SJSA1 (cell line): ENCODE measurements around the gene PTP4A2. TPM values are rescaled to one million over a fixed set of nuclear protein-coding genes. Genes with fewer than 3 reads are reported as not detected.

Experiments used
- DNase-seq, 2 experiments: peaks; one replicate each; pipeline ENCODE4 v3.0.0-alpha.2; 2015 to 2020; ENCODE audit warnings: low spot score in 2 of 2, low read depth in 1 of 2
- H3K27ac ChIP-seq: fragments of 250-450 bp; sonication (Bioruptor Pico); 2 replicates; pipeline ENCODE4 v1.5.1; 2020; ENCODE audit warnings: mild to moderate bottlenecking, moderate library complexity
- H3K27me3 ChIP-seq: fragments of 250-450 bp; sonication (Bioruptor Pico); replicated peaks from 2 replicates; pipeline ENCODE4 v1.5.1; 2020; ENCODE audit warnings: mild to moderate bottlenecking, moderate library complexity
- H3K36me3 ChIP-seq: fragments of 250-450 bp; sonication (Bioruptor Pico); 2 replicates; pipeline ENCODE4 v1.5.1; 2020; ENCODE audit warnings: mild to moderate bottlenecking
- H3K4me1 ChIP-seq: fragments of 250-450 bp; sonication (Bioruptor Pico); replicated peaks from 2 replicates; pipeline ENCODE4 v1.6.1; 2021; ENCODE audit warnings: mild to moderate bottlenecking
- H3K4me3 ChIP-seq: fragments of 250-450 bp; sonication (Bioruptor Pico); 2 replicates; pipeline ENCODE4 v1.5.1; 2020; ENCODE audit warnings: mild to moderate bottlenecking
- H3K9me3 ChIP-seq: fragments of 250-450 bp; sonication (Bioruptor Pico); replicated peaks from 2 replicates; pipeline ENCODE4 v1.5.1; 2020; ENCODE audit warnings: mild to moderate bottlenecking
- total RNA-seq: library from RNA; depleted of rRNA; stranded (reverse); fragments of >200 nt; shearing (Covaris generic); gene quantifications from 2 replicates; pipeline ENCODE4 v1.2.3, GENCODE V29; 2014; rRNA removed

Gene PTP4A2
- total RNA-seq, 1 experiment from 2014 or later: 287 TPM

GRCh38 chr1:31865728-31866449 is 72.3 kb downstream of the PTP4A2 start:
- H3K27me3 ChIP-seq: no peaks in the 10 kb centered on the region
- no peak overlapping the region for H3K4me3 ChIP-seq
- H3K36me3 ChIP-seq: no peaks in the 10 kb centered on the region
- no peaks in the 10 kb centered on the region for H3K4me1 ChIP-seq
- no peak for DNase-seq
- H3K27ac ChIP-seq: no peak overlapping the region
- H3K9me3 ChIP-seq: no peaks in the 10 kb centered on the region

GRCh38 chr1:31862071-31862470 is 76.1 kb downstream of the PTP4A2 start:
- no peaks in the 10 kb centered on the region for H3K4me1 ChIP-seq
- H3K9me3 ChIP-seq: no peaks in the 10 kb centered on the region
- no peaks in the 10 kb centered on the region for H3K27me3 ChIP-seq
- no peak overlapping the region for H3K4me3 ChIP-seq
- no peaks in the 10 kb centered on the region for H3K36me3 ChIP-seq
- DNase-seq: no peak
- H3K27ac ChIP-seq: no peak overlapping the region

- DNase-seq: no peak
- Histone ChIP-seq H3K27me3 (no peaks in the 10 kb centered on the region), H3K4me3 (no peak overlapping the region), H3K4me1 (no peaks in the 10 kb centered on the region), H3K9me3 (no peaks in the 10 kb centered on the region), H3K27ac (no peak overlapping the region), H3K36me3 (no peaks in the 10 kb centered on the region)
Observed at GRCh38 chr1:31861346-31861745, 76.8 kb downstream of the PTP4A2 start.

- Histone ChIP-seq H3K36me3 (no peaks in the 10 kb centered on the region), H3K4me3 (no peak overlapping the region), H3K27me3 (no peaks in the 10 kb centered on the region), H3K9me3 (no peaks in the 10 kb centered on the region), H3K27ac (no peak overlapping the region), H3K4me1 (peaks cover 4% of the 10 kb centered on the region)
- no peak for DNase-seq
Observed at GRCh38 chr1:31860581-31860980, 77.6 kb downstream of the PTP4A2 start.

- no peaks in the 10 kb centered on the region for H3K27me3 ChIP-seq
- H3K27ac ChIP-seq: no peak overlapping the region
- H3K36me3 ChIP-seq: no peaks in the 10 kb centered on the region
- no peaks in the 10 kb centered on the region for H3K9me3 ChIP-seq
- H3K4me1 ChIP-seq: peaks cover 9% of the 10 kb centered on the region
- DNase-seq: no peak
- no peak overlapping the region for H3K4me3 ChIP-seq
Observed at GRCh38 chr1:31859719-31860118, 78.4 kb downstream of the PTP4A2 start.

- DNase-seq: no peak
- no peaks in the 10 kb centered on the region for H3K9me3 ChIP-seq
- H3K36me3 ChIP-seq: no peaks in the 10 kb centered on the region
- peaks cover 9% of the 10 kb centered on the region for H3K4me1 ChIP-seq
- H3K27me3 ChIP-seq: no peaks in the 10 kb centered on the region
- no peak overlapping the region for H3K27ac ChIP-seq
- no peak overlapping the region for H3K4me3 ChIP-seq
Observed at GRCh38 chr1:31859044-31859443, 79.1 kb downstream of the PTP4A2 start.

- H3K4me3 ChIP-seq: no peak overlapping the region
- no peaks in the 10 kb centered on the region for H3K9me3 ChIP-seq
- DNase-seq: no peak
- H3K36me3 ChIP-seq: no peaks in the 10 kb centered on the region
- H3K4me1 ChIP-seq: peaks cover 9% of the 10 kb centered on the region
- H3K27ac ChIP-seq: no peak overlapping the region
- no peaks in the 10 kb centered on the region for H3K27me3 ChIP-seq
Observed at GRCh38 chr1:31857863-31858262, 80.3 kb downstream of the PTP4A2 start.

Other genes with a start within 250 kb of the PTP4A2 start
- 365 and 404 TPM in 2 replicates for gene COL16A1, start 234.4 kb downstream of the PTP4A2 start, total RNA-seq
- 15.4 and 15.8 TPM in 2 replicates for gene ADGRB2, start 174.0 kb downstream of the PTP4A2 start, total RNA-seq
- gene SPOCD1, start 122.3 kb downstream of the PTP4A2 start, total RNA-seq: 40.3 and 64.0 TPM in 2 replicates
- 61.1 and 74.6 TPM in 2 replicates for gene KHDRBS1, start 75.5 kb upstream of the PTP4A2 start, total RNA-seq
- gene TMEM39B, start 134.6 kb upstream of the PTP4A2 start, total RNA-seq: 2.9 and 5.8 TPM in 2 replicates
- 45.4 and 54.4 TPM in 2 replicates for gene KPNA6, start 169.7 kb upstream of the PTP4A2 start, total RNA-seq
- gene TXLNA, start 241.3 kb upstream of the PTP4A2 start, total RNA-seq: 65.4 and 101 TPM in 2 replicates